ENCODE measurements around the gene TNFSF13.

- TF ChIP-seq TP53 (CRISPR knock-in tag; IDR thresholded peaks at IDR 0.05), result no peak
- no peak for TF ChIP-seq ATF2 (CRISPR knock-in tag; IDR thresholded peaks at IDR 0.05; ENCODE audit: borderline replicate concordance, low read depth)
- TF ChIP-seq, protein P1, sequence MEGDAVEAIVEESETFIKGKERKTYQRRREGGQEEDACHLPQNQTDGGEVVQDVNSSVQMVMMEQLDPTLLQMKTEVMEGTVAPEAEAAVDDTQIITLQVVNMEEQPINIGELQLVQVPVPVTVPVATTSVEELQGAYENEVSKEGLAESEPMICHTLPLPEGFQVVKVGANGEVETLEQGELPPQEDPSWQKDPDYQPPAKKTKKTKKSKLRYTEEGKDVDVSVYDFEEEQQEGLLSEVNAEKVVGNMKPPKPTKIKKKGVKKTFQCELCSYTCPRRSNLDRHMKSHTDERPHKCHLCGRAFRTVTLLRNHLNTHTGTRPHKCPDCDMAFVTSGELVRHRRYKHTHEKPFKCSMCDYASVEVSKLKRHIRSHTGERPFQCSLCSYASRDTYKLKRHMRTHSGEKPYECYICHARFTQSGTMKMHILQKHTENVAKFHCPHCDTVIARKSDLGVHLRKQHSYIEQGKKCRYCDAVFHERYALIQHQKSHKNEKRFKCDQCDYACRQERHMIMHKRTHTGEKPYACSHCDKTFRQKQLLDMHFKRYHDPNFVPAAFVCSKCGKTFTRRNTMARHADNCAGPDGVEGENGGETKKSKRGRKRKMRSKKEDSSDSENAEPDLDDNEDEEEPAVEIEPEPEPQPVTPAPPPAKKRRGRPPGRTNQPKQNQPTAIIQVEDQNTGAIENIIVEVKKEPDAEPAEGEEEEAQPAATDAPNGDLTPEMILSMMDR (IDR thresholded peaks at IDR 0.05), result no peak
- no peak for TF ChIP-seq PRRX2 (CRISPR knock-in tag; IDR thresholded peaks at IDR 0.05)
- no peak for TF ChIP-seq E2F1 (CRISPR knock-in tag; IDR thresholded peaks at IDR 0.05)
- TF ChIP-seq NR1H2 (CRISPR knock-in tag; IDR thresholded peaks at IDR 0.05), result no peak
- no peak for TF ChIP-seq SP1 (CRISPR knock-in tag; conservative IDR thresholded peaks at IDR 0.05)
- no peak for TF ChIP-seq ZNF263 (CRISPR knock-in tag; IDR thresholded peaks at IDR 0.05; ENCODE audit: low read depth)
- no peak for TF ChIP-seq JUN (CRISPR knock-in tag; IDR thresholded peaks at IDR 0.05)
- no peak for TF ChIP-seq TEAD4 (CRISPR knock-in tag; IDR thresholded peaks at IDR 0.05)
- TF ChIP-seq ATF1 (CRISPR knock-in tag; IDR thresholded peaks at IDR 0.05), result no peak
These were observed 33.0 kb downstream of the TNFSF13 start for GRCh38 chr17:7591596-7591995.
